Peyer's patch (tissue), 4 donors: Measurements from ENCODE around the gene RAB44. TPM values are rescaled to one million over a fixed set of nuclear protein-coding genes. Genes with fewer than 3 reads are reported as not detected.

Experiments used
- DNase-seq, 3 donors: peaks; one replicate each; pipeline ENCODE4 v3.0.0-alpha.2; 2017 to 2019
- H3K27ac ChIP-seq, 4 donors: fragments of 200-600 bp; sonication (generic); one replicate each; pipeline ENCODE4 v1.5.1; 2016 to 2019
- H3K27me3 ChIP-seq, 2 donors: fragments of 200-600 bp; sonication (generic); one replicate each; pipeline ENCODE4 v1.5.1; 2019
- H3K36me3 ChIP-seq, 3 donors: fragments of 200-600 bp; sonication (generic); one replicate each; pipeline ENCODE4 v1.5.1; 2016 to 2019
- H3K4me1 ChIP-seq, 4 donors: fragments of 200-600 bp; sonication (generic); one replicate each; pipeline ENCODE4 v1.5.1; 2016 to 2019
- H3K4me3 ChIP-seq, 4 donors: fragments of 200-600 bp; sonication (generic); 1 replicate in 3 of 4; 2 replicates in 1 of 4; pipeline ENCODE4 v1.5.1; 2016 to 2019; ENCODE audit warnings: mild to moderate bottlenecking in 1 of 4
- H3K9me3 ChIP-seq, 4 donors: fragments of 200-600 bp; sonication (generic); one replicate each; pipeline ENCODE4 v1.5.1; 2016 to 2019; ENCODE audit warnings: mild to moderate bottlenecking in 1 of 4
- POLR2A ChIP-seq, 2 donors: fragments of 450-650 bp; IDR thresholded peaks; one replicate each; pipeline ENCODE4 v1.5.1; 2017; ENCODE audit warnings: antibody characterized with exemption in 2 of 2, mild to moderate bottlenecking in 2 of 2, moderate library complexity in 2 of 2
- total RNA-seq, 4 donors: library from RNA; depleted of rRNA; stranded (reverse); fragments of >200 nt; gene quantifications; one replicate each; pipeline ENCODE4 v1.1.0, GENCODE V29; 2016
- TF ChIP-seq, protein P1 (sequence below), 6 experiments: fragments of 450-650 bp in 4 of 6; fragments of 200-600 bp in 2 of 6; sonication (generic) in 1 of 6; IDR thresholded peaks; one replicate each; pipeline ENCODE4 v1.5.1; 2017 to 2019; ENCODE audit warnings: antibody characterized with exemption in 6 of 6, mild to moderate bottlenecking in 3 of 6, moderate library complexity in 1 of 6

Gene RAB44
- total RNA-seq, 4 donors from 2014 or later: 0.47 to 3.3 (median 0.80) TPM

DNA sequence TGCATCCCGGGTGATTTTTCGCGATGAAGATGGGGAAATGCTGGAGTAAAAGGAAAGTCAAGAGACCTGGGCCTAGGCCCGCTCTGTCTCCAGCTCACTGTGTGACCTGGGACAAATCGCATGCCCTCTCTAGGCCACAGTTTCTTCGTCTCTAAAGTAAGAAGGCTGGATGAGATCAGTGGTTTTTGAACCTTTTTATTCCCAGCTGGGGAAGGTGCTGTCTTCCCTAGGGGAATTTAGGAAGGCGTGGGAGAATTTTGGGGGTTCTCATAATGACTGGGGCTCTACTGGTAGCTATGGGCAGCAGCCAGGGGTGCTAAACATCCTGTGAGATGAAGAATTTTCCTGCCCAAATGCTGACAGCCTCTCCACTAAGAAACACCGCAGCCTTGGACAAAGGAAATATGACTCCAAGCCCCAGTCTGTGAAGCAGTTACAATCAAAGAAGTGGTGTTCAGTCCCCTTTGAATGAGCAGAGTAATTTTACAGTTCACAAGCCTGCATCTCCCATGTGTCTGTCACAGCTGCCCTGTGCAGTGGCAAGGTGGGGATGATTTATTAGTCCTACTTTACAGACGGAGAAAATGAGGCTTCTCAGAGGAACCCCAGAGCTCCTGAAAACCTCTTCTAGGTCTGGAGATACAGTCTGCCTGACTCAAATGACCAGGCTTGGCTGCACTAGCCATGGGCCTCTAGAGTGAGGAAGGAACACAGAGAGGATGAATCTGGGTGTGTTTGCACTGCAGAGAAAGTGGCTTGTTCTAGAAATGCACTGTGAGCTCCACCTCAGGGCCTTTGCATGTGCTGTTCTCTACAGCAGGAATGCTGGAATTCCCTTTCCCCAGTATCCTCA is 57.2 kb downstream of the RAB44 start:
- no peaks in the 10 kb centered on the region for H3K9me3 ChIP-seq
- H3K36me3 ChIP-seq: no peaks in the 10 kb centered on the region
- no peak overlapping the region for H3K4me3 ChIP-seq
- TF ChIP-seq, protein P1, sequence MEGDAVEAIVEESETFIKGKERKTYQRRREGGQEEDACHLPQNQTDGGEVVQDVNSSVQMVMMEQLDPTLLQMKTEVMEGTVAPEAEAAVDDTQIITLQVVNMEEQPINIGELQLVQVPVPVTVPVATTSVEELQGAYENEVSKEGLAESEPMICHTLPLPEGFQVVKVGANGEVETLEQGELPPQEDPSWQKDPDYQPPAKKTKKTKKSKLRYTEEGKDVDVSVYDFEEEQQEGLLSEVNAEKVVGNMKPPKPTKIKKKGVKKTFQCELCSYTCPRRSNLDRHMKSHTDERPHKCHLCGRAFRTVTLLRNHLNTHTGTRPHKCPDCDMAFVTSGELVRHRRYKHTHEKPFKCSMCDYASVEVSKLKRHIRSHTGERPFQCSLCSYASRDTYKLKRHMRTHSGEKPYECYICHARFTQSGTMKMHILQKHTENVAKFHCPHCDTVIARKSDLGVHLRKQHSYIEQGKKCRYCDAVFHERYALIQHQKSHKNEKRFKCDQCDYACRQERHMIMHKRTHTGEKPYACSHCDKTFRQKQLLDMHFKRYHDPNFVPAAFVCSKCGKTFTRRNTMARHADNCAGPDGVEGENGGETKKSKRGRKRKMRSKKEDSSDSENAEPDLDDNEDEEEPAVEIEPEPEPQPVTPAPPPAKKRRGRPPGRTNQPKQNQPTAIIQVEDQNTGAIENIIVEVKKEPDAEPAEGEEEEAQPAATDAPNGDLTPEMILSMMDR (IDR thresholded peaks at IDR 0.05): no peak
- DNase-seq: no peak
- peaks cover 10 to 38% (median 29%) of the 10 kb centered on the region in 4 donors for H3K4me1 ChIP-seq
- peak overlapping the region in 2 of 4 donors; percentile 21 to 76 for H3K27ac ChIP-seq
- H3K27me3 ChIP-seq: no peaks in the 10 kb centered on the region

DNA sequence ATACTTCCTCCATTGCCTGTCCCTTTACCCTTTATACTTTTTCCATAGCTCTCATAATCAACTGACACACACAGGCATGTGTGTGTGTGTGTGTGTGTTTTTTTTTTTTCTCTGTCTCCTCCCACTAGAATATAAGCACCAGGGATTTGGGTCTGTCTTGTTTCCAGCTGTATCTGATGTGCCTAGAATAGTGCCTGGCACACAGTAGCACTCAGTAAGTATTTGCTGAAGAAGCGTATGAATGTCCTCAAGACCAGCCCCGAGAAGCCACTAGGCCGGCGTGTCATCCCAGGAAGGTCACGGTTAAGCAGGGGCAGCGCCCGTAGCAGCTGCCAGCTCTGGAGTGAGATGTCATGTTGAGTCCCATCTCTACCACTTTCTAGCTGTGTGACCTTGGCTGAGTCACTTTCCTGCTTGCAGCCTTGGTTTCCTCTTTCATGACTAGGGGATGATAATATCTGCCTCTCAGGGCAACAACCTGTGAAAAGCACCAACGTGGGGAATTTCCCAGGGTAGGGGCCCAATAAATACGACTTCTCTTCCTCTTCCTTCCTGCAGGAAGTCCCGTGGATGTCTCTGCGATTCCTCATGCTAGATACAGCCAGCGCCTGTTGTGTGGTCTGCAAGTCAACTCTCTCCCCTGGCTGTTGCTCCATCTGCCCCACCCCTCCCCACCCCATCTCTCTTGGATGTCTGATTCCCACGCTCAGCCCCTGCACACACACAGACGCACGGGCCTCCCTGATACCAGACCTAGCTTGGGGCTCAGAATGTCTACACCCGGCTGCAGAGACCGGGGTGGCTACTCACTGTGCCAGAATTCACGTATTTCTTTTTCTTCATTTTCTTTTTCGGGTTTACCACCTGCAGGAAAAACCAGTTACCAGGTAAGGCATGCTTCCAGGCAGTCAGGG is 58.1 kb downstream of the RAB44 start:
- no peaks in the 10 kb centered on the region for H3K27me3 ChIP-seq
- peak in 2 of 3 donors; percentile 55 to 73 for DNase-seq
- H3K36me3 ChIP-seq: no peaks in the 10 kb centered on the region
- H3K4me3 ChIP-seq: peak overlapping the region in 1 of 4 donors; percentile 18
- no peaks in the 10 kb centered on the region for H3K9me3 ChIP-seq
- peak overlapping the region; percentile 30 to 76 (median 41) for H3K27ac ChIP-seq
- TF ChIP-seq, protein P1 (IDR thresholded peaks at IDR 0.05): no peak
- no peak for TF ChIP-seq POLR2A (IDR thresholded peaks at IDR 0.05)
- H3K4me1 ChIP-seq: peaks cover 10 to 38% (median 29%) of the 10 kb centered on the region in 4 donors

DNA sequence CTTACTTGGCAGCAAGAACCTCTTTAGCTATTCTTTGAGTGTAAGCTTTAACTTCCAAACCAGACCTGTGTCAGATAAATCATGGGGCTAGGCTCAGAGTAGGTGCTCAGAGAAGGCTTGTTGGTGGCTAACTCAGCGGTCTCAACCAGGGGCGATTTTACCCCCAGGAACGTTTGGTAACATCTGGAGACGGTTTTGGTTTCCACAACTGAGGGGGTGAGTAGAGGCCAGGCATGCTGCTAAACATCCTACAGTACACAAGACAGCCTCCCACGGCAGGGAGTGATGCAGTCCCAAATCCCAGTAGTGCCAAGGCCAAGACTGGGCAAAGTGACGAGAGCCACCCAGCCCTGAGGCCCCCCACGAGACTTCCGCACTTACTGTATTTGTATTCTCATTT is 59.2 kb downstream of the RAB44 start:
- DNase-seq: peak in 1 of 3 donors; percentile 26
- TF ChIP-seq, protein P1 (IDR thresholded peaks at IDR 0.05): no peak
- TF ChIP-seq POLR2A (IDR thresholded peaks at IDR 0.05): no peak
- H3K4me1 ChIP-seq: peaks cover 10 to 33% (median 26%) of the 10 kb centered on the region in 4 donors
- no peaks in the 10 kb centered on the region for H3K9me3 ChIP-seq
- no peaks in the 10 kb centered on the region for H3K36me3 ChIP-seq
- H3K4me3 ChIP-seq: peak overlapping the region in 1 of 4 donors; percentile 4
- H3K27me3 ChIP-seq: no peaks in the 10 kb centered on the region
- peak overlapping the region; percentile 30 to 76 (median 41) for H3K27ac ChIP-seq

DNA sequence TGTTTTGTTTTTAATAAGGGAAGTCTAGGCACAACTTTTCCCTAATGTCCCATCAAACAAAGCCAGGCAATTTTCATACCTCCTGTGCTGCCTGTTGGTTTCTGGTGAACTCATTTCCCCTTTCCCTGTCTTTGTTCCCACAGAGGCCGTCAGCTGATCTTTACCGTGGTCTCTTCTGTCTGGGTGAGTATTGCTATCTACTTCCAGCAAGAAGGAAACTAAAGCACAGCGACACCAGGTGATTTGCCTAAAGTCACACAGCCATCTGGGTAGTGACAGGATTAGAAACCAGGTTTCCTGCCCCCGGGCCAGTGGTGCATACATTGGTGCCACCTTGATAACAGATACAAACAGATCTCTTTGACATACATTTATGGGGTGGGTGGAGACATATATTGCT is 59.6 kb downstream of the RAB44 start:
- Histone ChIP-seq H3K9me3 (no peaks in the 10 kb centered on the region), H3K4me1 (peaks cover 10 to 29% (median 22%) of the 10 kb centered on the region in 4 donors), H3K27ac (peak overlapping the region; percentile 30 to 76 (median 41)), H3K27me3 (no peaks in the 10 kb centered on the region), H3K36me3 (no peaks in the 10 kb centered on the region), H3K4me3 (peak overlapping the region in 1 of 4 donors; percentile 4)
- peak in 2 of 3 donors; percentile 44 to 68 for DNase-seq
- TF ChIP-seq POLR2A (IDR thresholded peaks at IDR 0.05): no peak
- TF ChIP-seq, protein P1 (IDR thresholded peaks at IDR 0.05): no peak

DNA sequence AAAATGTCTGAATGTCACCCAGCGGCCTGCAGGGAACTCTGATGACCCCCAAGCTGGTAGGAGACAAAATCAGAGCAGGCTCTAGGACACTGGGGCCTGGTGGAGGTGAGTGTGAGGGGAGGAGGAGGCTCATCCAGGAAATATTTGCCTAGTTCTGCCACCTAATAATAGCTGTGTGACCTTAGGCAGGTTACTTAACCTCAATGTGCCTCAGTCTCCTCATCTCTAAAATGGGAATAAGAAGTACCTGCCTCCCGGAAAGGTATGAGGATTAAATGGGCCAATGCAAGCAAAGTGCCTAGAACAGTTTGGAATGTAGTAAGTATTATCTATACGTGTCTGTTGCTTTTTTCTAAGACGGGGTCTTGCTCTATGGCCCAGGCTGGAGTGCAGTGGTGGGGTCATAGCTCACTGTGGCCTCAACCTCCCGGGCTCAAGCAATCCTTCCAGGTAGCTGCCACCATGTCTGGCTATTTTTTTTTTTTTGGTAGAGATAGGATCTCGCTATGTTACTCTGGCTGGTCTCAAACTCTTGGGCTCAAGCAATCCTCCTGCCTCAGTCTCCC is 60.4 kb downstream of the RAB44 start:
- Histone ChIP-seq H3K9me3 (no peaks in the 10 kb centered on the region), H3K27me3 (no peaks in the 10 kb centered on the region), H3K27ac (peak overlapping the region in 2 of 4 donors; percentile 41 to 76), H3K4me1 (peaks cover 3 to 20% (median 15%) of the 10 kb centered on the region in 4 donors), H3K4me3 (no peak overlapping the region), H3K36me3 (no peaks in the 10 kb centered on the region)
- DNase-seq: no peak
- TF ChIP-seq, protein P1 (IDR thresholded peaks at IDR 0.05): no peak
- no peak for TF ChIP-seq POLR2A (IDR thresholded peaks at IDR 0.05)
